K562 (cell line): Measurements from ENCODE around the gene TCHP. TPM values are rescaled to one million over a fixed set of nuclear protein-coding genes. Genes with fewer than 3 reads are reported as not detected.

Experiments used
- ATAC-seq: fragments of 200-7000 bp; cut with Tn5 transposase; 3 replicates; pipeline ENCODE4 v1.9.1; 2020; ENCODE audit warnings: moderate library complexity
- BruUV-seq: library from RNA; stranded (reverse); fragments of 400-500 nt; replicated peaks from 2 replicates; lab custom pipeline; 2021; lab: Mats Ljungman, UMichigan
- CTCF ChIA-PET: fragments of 300-600 bp; formaldehyde crosslinking; extraction: SDS; loops from one replicate; lab custom pipeline; 2021; ENCODE audit warnings: low intra/inter-chr PET ratio; lab: Yijun Ruan, JAX
- POLR2A ChIA-PET: fragments of 300-600, 350-650 bp; sonication (Branson Sonifier 250); formaldehyde crosslinking; extraction: SDS; loops from one replicate; lab custom pipeline; 2021; ENCODE audit warnings: antibody characterized with exemption, inconsistent platforms; lab: Yijun Ruan, JAX
- DNase-seq, 4 experiments: peaks; one replicate each; pipeline versions ENCODE4 v3.0.0 to v3.0.0-alpha.2; 2011 to 2018; ENCODE audit warnings: low spot score in 3 of 4, mixed read lengths in 3 of 4; ENCODE audit errors: extremely low read depth in 1 of 4
- FAIRE-seq: peaks from 2 replicates; lab custom pipeline; 2011; peaks lifted over from hg19 to GRCh38; lab: Jason Lieb, UNC
- H2AFZ ChIP-seq: 2 replicates; pipeline ENCODE4 v1.6.0; 2011; ENCODE audit warnings: low read depth, low read length, control low read depth, inconsistent platforms
- H3K27ac ChIP-seq: fragments of 200-600 bp; 3 replicates; pipeline ENCODE4 v1.8.0; 2011; ENCODE audit warnings: low read depth, mild to moderate bottlenecking, control low read depth, inconsistent platforms, low read length, moderate library complexity, mixed read lengths; ENCODE audit errors: extremely low read depth
- H3K27me3 ChIP-seq, 2 experiments: fragments of 300-600 bp in 1 of 2; 2 replicates in 1 of 2; 3 replicates in 1 of 2; pipeline versions ENCODE4 v1.6.0 to v1.8.0; 2011; ENCODE audit warnings: inconsistent platforms in 2 of 2, low read length in 2 of 2, mild to moderate bottlenecking in 1 of 2, mixed read lengths in 1 of 2, moderate library complexity in 1 of 2; ENCODE audit not compliant: control insufficient read depth in 2 of 2, insufficient read depth in 2 of 2
- H3K36me3 ChIP-seq: fragments of 300-600 bp; 3 replicates; pipeline ENCODE4 v1.8.0; 2011; ENCODE audit warnings: mild to moderate bottlenecking, low read length, inconsistent platforms; ENCODE audit not compliant: control insufficient read depth, insufficient read depth
- H3K4me1 ChIP-seq, 2 experiments: fragments of 200-600 bp in 1 of 2; replicated peaks in 1 of 2; 2 replicates in 1 of 2; 3 replicates in 1 of 2; pipeline versions ENCODE4 v1.5.1 to v1.8.0; 2011; ENCODE audit warnings: inconsistent platforms in 2 of 2, low read length in 2 of 2, mild to moderate bottlenecking in 1 of 2, mixed read lengths in 1 of 2, moderate library complexity in 1 of 2; ENCODE audit not compliant: control insufficient read depth in 2 of 2, insufficient read depth in 2 of 2
- H3K4me2 ChIP-seq: 2 replicates; pipeline ENCODE4 v1.6.1; 2011; ENCODE audit warnings: low read length, control low read depth, inconsistent platforms, mixed read lengths; ENCODE audit not compliant: insufficient read depth
- H3K4me3 ChIP-seq: fragments of 200-600 bp; sonication (generic), shearing (Covaris generic); 2 replicates; pipeline ENCODE4 v1.5.1; 2016; ENCODE audit warnings: control low read depth, inconsistent platforms
- H3K79me2 ChIP-seq: fragments of 200-600 bp; 3 replicates; pipeline ENCODE4 v1.8.0; 2011; ENCODE audit warnings: low read length, inconsistent platforms; ENCODE audit not compliant: control insufficient read depth, insufficient read depth
- H3K9ac ChIP-seq, 2 experiments: 2 replicates each; pipeline versions ENCODE4 v1.6.0 to v1.6.1; 2011; ENCODE audit warnings: low read depth in 2 of 2, low read length in 2 of 2, control low read depth in 1 of 2, inconsistent platforms in 1 of 2, mild to moderate bottlenecking in 1 of 2, mixed read lengths in 1 of 2; ENCODE audit not compliant: insufficient read depth in 1 of 2
- H3K9me1 ChIP-seq: one replicate; pipeline ENCODE4 v1.6.0; 2011; ENCODE audit warnings: inconsistent platforms, mild to moderate bottlenecking, low read length, moderate library complexity; ENCODE audit not compliant: control insufficient read depth, insufficient read depth
- H3K9me3 ChIP-seq: replicated peaks from 2 replicates; pipeline ENCODE4 v1.5.1; 2011; ENCODE audit warnings: low read depth, low read length, inconsistent platforms; ENCODE audit not compliant: control insufficient read depth, insufficient read depth
- H4K20me1 ChIP-seq: replicated peaks from 2 replicates; pipeline ENCODE4 v1.6.1; 2011; ENCODE audit warnings: low read length, inconsistent platforms, mixed read lengths; ENCODE audit not compliant: control insufficient read depth, insufficient read depth
- CCNT2 ChIP-seq: IDR thresholded peaks from 2 replicates; pipeline ENCODE4 v1.6.1; 2011; ENCODE audit warnings: borderline replicate concordance, low read depth, mild to moderate bottlenecking, moderate library complexity, mixed read lengths, low read length; ENCODE audit not compliant: insufficient read length; ENCODE audit errors: extremely low read depth
- CEBPB ChIP-seq: fragments of 450-650 bp; IDR thresholded peaks from 2 replicates; pipeline ENCODE4 v1.6.1; 2016; ENCODE audit warnings: missing genetic modification characterization, missing compliant biosample characterization
- CTBP1 ChIP-seq: fragments of 450-650 bp; IDR thresholded peaks from 2 replicates; pipeline ENCODE4 v1.6.1; 2016; ENCODE audit warnings: borderline replicate concordance
- GTF2B ChIP-seq: IDR thresholded peaks from 2 replicates; pipeline ENCODE4 v1.6.1; 2011; ENCODE audit not compliant: insufficient read length; ENCODE audit errors: extremely low read depth
- MBD1 ChIP-seq: fragments of 250-450 bp; sonication (Bioruptor Pico); IDR thresholded peaks from 2 replicates; pipeline ENCODE4 v1.8.0; 2022; ENCODE audit warnings: inconsistent platforms
- SIN3A ChIP-seq, 2 experiments: fragments of 150-350 bp in 1 of 2; IDR thresholded peaks; 2 replicates each; pipeline ENCODE4 v1.6.1; 2011 to 2016; ENCODE audit warnings: borderline replicate concordance in 2 of 2, low read depth in 2 of 2, low read length in 2 of 2, mild to moderate bottlenecking in 2 of 2, moderate library complexity in 2 of 2; ENCODE audit not compliant: control insufficient read depth in 1 of 2
- SUPT5H ChIP-seq: fragments of 450-650 bp; IDR thresholded peaks from 2 replicates; pipeline ENCODE4 v1.6.1; 2016
- TCF7L2 ChIP-seq: fragments of 150-350 bp; IDR thresholded peaks from 2 replicates; pipeline ENCODE4 v1.6.1; 2016; ENCODE audit warnings: low read depth, mild to moderate bottlenecking, low read length, moderate library complexity
- TOE1 ChIP-seq, 2 experiments: fragments of 450-650 bp in 1 of 2; sonication (generic) in 1 of 2; formaldehyde crosslinking in 1 of 2; IDR thresholded peaks; 2 replicates each; pipeline versions ENCODE4 v1.7.1 to v1.8.0; 2016 to 2022; ENCODE audit warnings: borderline replicate concordance in 2 of 2, mild to moderate bottlenecking in 2 of 2, antibody characterized with exemption in 1 of 2, inconsistent platforms in 1 of 2, low read depth in 1 of 2, missing genetic modification reagents in 1 of 2, moderate library complexity in 1 of 2
- ZNF561 ChIP-seq: fragments of 450-650 bp; formaldehyde crosslinking; conservative IDR thresholded peaks from 2 replicates; pipeline ENCODE4 v1.4.0; 2020; ENCODE audit warnings: mild to moderate bottlenecking, moderate library complexity
- ZNF586 ChIP-seq: fragments of 450-650 bp; formaldehyde crosslinking; conservative IDR thresholded peaks from 2 replicates; pipeline ENCODE4 v1.4.0; 2020; ENCODE audit warnings: mild to moderate bottlenecking, moderate library complexity
- ZZZ3 ChIP-seq: fragments of 450-650 bp; IDR thresholded peaks from 2 replicates; pipeline ENCODE4 v1.6.1; 2016; ENCODE audit warnings: antibody characterized with exemption, mild to moderate bottlenecking, moderate library complexity
- WGBS: fragments of 100-300 bp; shearing (Covaris generic); methylation state at CpG from one replicate; pipeline ENCODE4 v1.1.6; 2016; ENCODE audit warnings: low coverage, mixed read lengths; ENCODE audit not compliant: insufficient coverage; ENCODE audit errors: missing lambda C conversion rate; 5-methylcytosine and 5-hydroxymethylcytosine counted together
- in situ Hi-C: fragments of 300-500 bp; cut with MboI; formaldehyde crosslinking; loops from 4 replicates; pipeline ENCODE4 v1.15.0; 2018; ENCODE audit warnings: inconsistent platforms, mixed read lengths
- intact Hi-C: fragments of 100-400 bp; cut with micrococcal nuclease; formaldehyde crosslinking; loops from 2 replicates; pipeline ENCODE4 v1.14.2; 2022
- polyA plus RNA-seq, 8 experiments: library from polyadenylated mRNA; depleted of rRNA in 4 of 8; stranded (reverse) in 5 of 8; unstranded in 3 of 8; fragments of >200 nt; fragmentation: Nextera tagmentation in 2 of 8; fragmentation: Illumina TruSeq in 1 of 8; extraction: Ambion mirVana in 2 of 8; extraction: Trizol in 1 of 8; gene quantifications; 2 replicates each; pipeline versions ENCODE4 v1.2.1 to v1.2.3, GENCODE V29; 2011 to 2014; ENCODE audit warnings: inconsistent platforms in 1 of 8, missing spikeins in 1 of 8
- total RNA-seq, 7 experiments: library from RNA; depleted of rRNA in 6 of 7; stranded (reverse); fragments of >200 nt in 6 of 7; fragmentation: Illumina TruSeq in 2 of 7; extraction: Trizol in 2 of 7; gene quantifications; 2 replicates each; pipeline versions ENCODE4 v1.2.1 to v1.2.3, GENCODE V29; 2011 to 2021; ENCODE audit warnings: low replicate concordance in 1 of 7

The TCHP gene
- total and polyA plus RNA-seq, 9 of the 15 experiments (the other 6 are each of a cell fraction or from before 2014, with no cell fraction given) = 3.4 to 30.4 (median 19.7) TPM

- Histone ChIP-seq H3K4me3 (no peak overlapping the region), H4K20me1 (no peaks in the 10 kb centered on the region), H3K36me3 (no peaks in the 10 kb centered on the region), H3K27me3 (0 out of 5 replicates have a peak, but pooled peaks cover 0 to under 1% of the 10 kb centered on the region in 2 experiments), H2AFZ (no peak overlapping the region), H3K4me1 (peaks cover 0 to 8% of the 10 kb centered on the region in 2 experiments; a peak in 3 of 5 replicates), H3K27ac (no peak overlapping the region), H3K4me2 (no peak overlapping the region), H3K9me3 (no peaks in the 10 kb centered on the region), H3K79me2 (no peaks in the 10 kb centered on the region), H3K9ac (peak overlapping the region in 1 of 2 experiments; percentile 71; a peak in 2 of 4 replicates), H3K9me1 (no peaks in the 10 kb centered on the region)
- ATAC-seq (no peak), DNase-seq (no peak), FAIRE-seq (no peak)
- no TSS peak for BruUV-seq
- ChIA-PET CTCF (no interaction called here), POLR2A (interaction anchor here (1.3 kb wide), 1 partner anchor 22 kb away, joined by 4 read pairs; no protein-coding TSS in a partner anchor)
- TF ChIP-seq CTBP1 (no peak), CCNT2 (no peak), MBD1 (CRISPR knock-in tag) (no peak), ZNF586 (CRISPR knock-in tag) (no peak), TCF7L2 (no peak), ZNF561 (CRISPR knock-in tag) (no peak), SIN3A (IDR thresholded peaks at IDR 0.05; ENCODE audit: borderline replicate concordance in 2 of 2, control insufficient read depth in 1 of 2, low read depth in 2 of 2, low read length in 2 of 2) (no peak), TOE1 (IDR thresholded peaks at IDR 0.05; ENCODE audit: borderline replicate concordance) (no peak), TOE1 (CRISPR knock-in tag; IDR thresholded peaks at IDR 0.05; ENCODE audit: borderline replicate concordance, low read depth) (no peak), ZZZ3 (no peak), CEBPB (tag) (no peak), GTF2B (no peak), SUPT5H (no peak)
- 58% methylated on average over 13 of the region's 14 CpGs for WGBS
- intact Hi-C loops (loop anchor here (5.0 kb wide), 1 partner anchor 367 kb away; no protein-coding TSS in a partner anchor), in situ Hi-C loops (no loop called here)
These were observed 44.7 kb upstream of the TCHP start for GRCh38 chr12:109855377-109855776.
